ENCODE results near the gene PNPLA7.

PNPLA7 gene

GRCh38 chr9:137590123-137590468, 39.9 kb upstream of the PNPLA7 start (continued):
- TF ChIP-seq KLF9 (tag by site-specific recombination; IDR thresholded peaks at IDR 0.05; ENCODE audit: low read depth) (no peak), ZNF560 (tag by site-specific recombination; IDR thresholded peaks at IDR 0.05; ENCODE audit: borderline replicate concordance) (no peak), KLF16 (tag by site-specific recombination; IDR thresholded peaks at IDR 0.05) (no peak), ZNF248 (tag by site-specific recombination; IDR thresholded peaks at IDR 0.05) (no peak), ZNF121 (tag by site-specific recombination; IDR thresholded peaks at IDR 0.05) (no peak), ZNF768 (tag by site-specific recombination; IDR thresholded peaks at IDR 0.05) (no peak), ZNF23 (tag by site-specific recombination; IDR thresholded peaks at IDR 0.05; ENCODE audit: borderline replicate concordance) (no peak), ZNF518A (tag by site-specific recombination; conservative IDR thresholded peaks at IDR 0.05; ENCODE audit: low read depth) (no peak)

- Histone ChIP-seq H3K27ac (ENCODE audit: extremely low read depth, low read depth, low read length) (peak overlapping the region; percentile 75; the same call in 1 of the 2 replicates), H3K36me3 (ENCODE audit: control insufficient read depth in 2 of 2, insufficient read depth in 1 of 2, low read length in 2 of 2) (peaks cover 11 to 48% of the 10 kb centered on the region in 2 experiments; a peak in 2 of 3 replicates)
- POLR2A ChIA-PET, result interaction anchor here (0.7 to 4.2 kb wide), 5 partner anchors 10 to 130 kb away, joined by 3 to 24 read pairs (median 14); partner anchors contain the start of genes ARRDC1, DPH7 and EHMT1
- peak; percentile 35; the same call in 1 of the 2 replicates for TF ChIP-seq ZBTB17 (tag by site-specific recombination; IDR thresholded peaks at IDR 0.05)
- TF ChIP-seq, protein P1, sequence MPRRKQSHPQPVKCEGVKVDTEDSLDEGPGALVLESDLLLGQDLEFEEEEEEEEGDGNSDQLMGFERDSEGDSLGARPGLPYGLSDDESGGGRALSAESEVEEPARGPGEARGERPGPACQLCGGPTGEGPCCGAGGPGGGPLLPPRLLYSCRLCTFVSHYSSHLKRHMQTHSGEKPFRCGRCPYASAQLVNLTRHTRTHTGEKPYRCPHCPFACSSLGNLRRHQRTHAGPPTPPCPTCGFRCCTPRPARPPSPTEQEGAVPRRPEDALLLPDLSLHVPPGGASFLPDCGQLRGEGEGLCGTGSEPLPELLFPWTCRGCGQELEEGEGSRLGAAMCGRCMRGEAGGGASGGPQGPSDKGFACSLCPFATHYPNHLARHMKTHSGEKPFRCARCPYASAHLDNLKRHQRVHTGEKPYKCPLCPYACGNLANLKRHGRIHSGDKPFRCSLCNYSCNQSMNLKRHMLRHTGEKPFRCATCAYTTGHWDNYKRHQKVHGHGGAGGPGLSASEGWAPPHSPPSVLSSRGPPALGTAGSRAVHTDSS (tag by site-specific recombination; IDR thresholded peaks at IDR 0.05), result no peak
- TF ChIP-seq, protein P2, sequence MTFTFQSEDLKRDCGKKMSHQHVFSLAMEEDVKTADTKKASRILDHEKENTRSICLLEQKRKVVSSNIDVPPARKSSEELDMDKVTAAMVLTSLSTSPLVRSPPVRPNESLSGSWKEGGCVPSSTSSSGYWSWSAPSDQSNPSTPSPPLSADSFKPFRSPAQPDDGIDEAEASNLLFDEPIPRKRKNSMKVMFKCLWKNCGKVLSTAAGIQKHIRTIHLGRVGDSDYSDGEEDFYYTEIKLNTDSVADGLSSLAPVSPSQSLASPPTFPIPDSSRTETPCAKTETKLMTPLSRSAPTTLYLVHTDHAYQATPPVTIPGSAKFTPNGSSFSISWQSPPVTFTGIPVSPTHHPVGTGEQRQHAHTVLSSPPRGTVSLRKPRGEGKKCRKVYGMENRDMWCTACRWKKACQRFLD (tag by site-specific recombination; IDR thresholded peaks at IDR 0.05), result no peak
- TF ChIP-seq ZNF843 (tag by site-specific recombination; IDR thresholded peaks at IDR 0.05), result no peak
- no peak for TF ChIP-seq GLIS1 (tag by site-specific recombination; IDR thresholded peaks at IDR 0.05)
- no peak for TF ChIP-seq ZNF274 (IDR thresholded peaks at IDR 0.05; ENCODE audit: low read length)
- TF ChIP-seq ZNF274 (tag by site-specific recombination; IDR thresholded peaks at IDR 0.05; ENCODE audit: borderline replicate concordance), result no peak
- TF ChIP-seq ZNF394 (tag by site-specific recombination; IDR thresholded peaks at IDR 0.05; ENCODE audit: borderline replicate concordance), result no peak
- no peak for TF ChIP-seq ZNF112 (tag by site-specific recombination; IDR thresholded peaks at IDR 0.05)
- no peak for TF ChIP-seq ZNF37A (tag by site-specific recombination; IDR thresholded peaks at IDR 0.05)
- TF ChIP-seq, protein P3, sequence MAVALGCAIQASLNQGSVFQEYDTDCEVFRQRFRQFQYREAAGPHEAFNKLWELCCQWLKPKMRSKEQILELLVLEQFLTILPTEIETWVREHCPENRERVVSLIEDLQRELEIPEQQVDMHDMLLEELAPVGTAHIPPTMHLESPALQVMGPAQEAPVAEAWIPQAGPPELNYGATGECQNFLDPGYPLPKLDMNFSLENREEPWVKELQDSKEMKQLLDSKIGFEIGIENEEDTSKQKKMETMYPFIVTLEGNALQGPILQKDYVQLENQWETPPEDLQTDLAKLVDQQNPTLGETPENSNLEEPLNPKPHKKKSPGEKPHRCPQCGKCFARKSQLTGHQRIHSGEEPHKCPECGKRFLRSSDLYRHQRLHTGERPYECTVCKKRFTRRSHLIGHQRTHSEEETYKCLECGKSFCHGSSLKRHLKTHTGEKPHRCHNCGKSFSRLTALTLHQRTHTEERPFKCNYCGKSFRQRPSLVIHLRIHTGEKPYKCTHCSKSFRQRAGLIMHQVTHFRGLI (tag by site-specific recombination; IDR thresholded peaks at IDR 0.05), result peak; percentile 84
- TF ChIP-seq, protein P4, sequence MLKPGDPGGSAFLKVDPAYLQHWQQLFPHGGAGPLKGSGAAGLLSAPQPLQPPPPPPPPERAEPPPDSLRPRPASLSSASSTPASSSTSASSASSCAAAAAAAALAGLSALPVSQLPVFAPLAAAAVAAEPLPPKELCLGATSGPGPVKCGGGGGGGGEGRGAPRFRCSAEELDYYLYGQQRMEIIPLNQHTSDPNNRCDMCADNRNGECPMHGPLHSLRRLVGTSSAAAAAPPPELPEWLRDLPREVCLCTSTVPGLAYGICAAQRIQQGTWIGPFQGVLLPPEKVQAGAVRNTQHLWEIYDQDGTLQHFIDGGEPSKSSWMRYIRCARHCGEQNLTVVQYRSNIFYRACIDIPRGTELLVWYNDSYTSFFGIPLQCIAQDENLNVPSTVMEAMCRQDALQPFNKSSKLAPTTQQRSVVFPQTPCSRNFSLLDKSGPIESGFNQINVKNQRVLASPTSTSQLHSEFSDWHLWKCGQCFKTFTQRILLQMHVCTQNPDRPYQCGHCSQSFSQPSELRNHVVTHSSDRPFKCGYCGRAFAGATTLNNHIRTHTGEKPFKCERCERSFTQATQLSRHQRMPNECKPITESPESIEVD (tag by site-specific recombination; IDR thresholded peaks at IDR 0.05), result no peak
- TF ChIP-seq ZNF416 (tag by site-specific recombination; IDR thresholded peaks at IDR 0.05), result no peak
- TF ChIP-seq, protein P5, sequence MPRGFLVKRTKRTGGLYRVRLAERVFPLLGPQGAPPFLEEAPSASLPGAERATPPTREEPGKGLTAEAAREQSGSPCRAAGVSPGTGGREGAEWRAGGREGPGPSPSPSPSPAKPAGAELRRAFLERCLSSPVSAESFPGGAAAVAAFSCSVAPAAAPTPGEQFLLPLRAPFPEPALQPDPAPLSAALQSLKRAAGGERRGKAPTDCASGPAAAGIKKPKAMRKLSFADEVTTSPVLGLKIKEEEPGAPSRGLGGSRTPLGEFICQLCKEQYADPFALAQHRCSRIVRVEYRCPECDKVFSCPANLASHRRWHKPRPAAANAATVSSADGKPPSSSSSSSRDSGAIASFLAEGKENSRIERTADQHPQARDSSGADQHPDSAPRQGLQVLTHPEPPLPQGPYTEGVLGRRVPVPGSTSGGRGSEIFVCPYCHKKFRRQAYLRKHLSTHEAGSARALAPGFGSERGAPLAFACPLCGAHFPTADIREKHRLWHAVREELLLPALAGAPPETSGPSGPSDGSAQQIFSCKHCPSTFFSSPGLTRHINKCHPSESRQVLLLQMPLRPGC (tag by site-specific recombination; IDR thresholded peaks at IDR 0.05), result no peak
- no peak for TF ChIP-seq ZNF221 (tag by site-specific recombination; IDR thresholded peaks at IDR 0.05; ENCODE audit: borderline replicate concordance)
- no peak for TF ChIP-seq ZNF239 (tag by site-specific recombination; IDR thresholded peaks at IDR 0.05)
Measured at GRCh38 chr9:137589441-137590122, 39.4 kb upstream of the PNPLA7 start.

More at GRCh38 chr9:137589441-137590122, 39.4 kb upstream of the PNPLA7 start:
- H3K4me3 ChIP-seq (ENCODE audit: low read depth, low read length), result peak overlapping the region; percentile 69
- no peaks in the 10 kb centered on the region for H3K9me3 ChIP-seq (ENCODE audit: control insufficient read depth, insufficient read depth, low read depth, low read length)
- peaks cover 2% of the 10 kb centered on the region; the same call in 1 of the 2 replicates for H3K4me1 ChIP-seq (ENCODE audit: control insufficient read depth, insufficient read depth, low read length)
- CTCF ChIA-PET, result interaction anchor here (0.6 to 2.6 kb wide), 5 partner anchors 7 to 55 kb away, joined by 3 to 24 read pairs (median 3); partner anchors contain the start of gene DPH7

Data from HEK293 (cell line).